GM23338 (cell line): ENCODE data around the gene CTNND2. TPM values are rescaled to one million over a fixed set of nuclear protein-coding genes. Genes with fewer than 3 reads are reported as not detected.

ENCODE experiments used
- ATAC-seq: fragments of 200-7000 bp; cut with Tn5 transposase; 3 replicates; pipeline ENCODE4 v1.9.1; 2020
- DNase-seq: peaks from one replicate; pipeline ENCODE4 v3.0.0-alpha.2; 2015; ENCODE audit warnings: low spot score
- H2AFZ ChIP-seq: fragments of 200-600 bp; sonication (generic); 2 replicates; pipeline ENCODE4 v1.8.0; 2016; ENCODE audit warnings: antibody characterized with exemption, mild to moderate bottlenecking, moderate library complexity
- H3F3A ChIP-seq: fragments of 200-600 bp; sonication (generic); replicated peaks from 2 replicates; pipeline ENCODE4 v1.8.0; 2017; ENCODE audit warnings: antibody characterized with exemption, mixed run types, low read depth
- H3K27ac ChIP-seq: fragments of 200-600 bp; sonication (generic); 2 replicates; pipeline ENCODE4 v1.6.1; 2016; ENCODE audit warnings: low read depth
- H3K27me3 ChIP-seq: fragments of 200-600 bp; sonication (generic); 2 replicates; pipeline ENCODE4 v1.8.0; 2016; ENCODE audit warnings: mild to moderate bottlenecking, mixed run types, moderate library complexity; ENCODE audit not compliant: insufficient read depth
- H3K36me3 ChIP-seq: fragments of 200-600 bp; sonication (generic); 2 replicates; pipeline ENCODE4 v1.8.0; 2016; ENCODE audit warnings: mild to moderate bottlenecking; ENCODE audit not compliant: insufficient read depth
- H3K4me1 ChIP-seq: fragments of 200-600 bp; sonication (generic); 2 replicates; pipeline ENCODE4 v1.8.0; 2016; ENCODE audit warnings: mild to moderate bottlenecking, moderate library complexity; ENCODE audit not compliant: insufficient read depth
- H3K4me2 ChIP-seq: fragments of 200-600 bp; sonication (generic); 2 replicates; pipeline ENCODE4 v1.7.1; 2017; ENCODE audit warnings: mixed run types
- H3K4me3 ChIP-seq: fragments of 200-600 bp; sonication (generic); 2 replicates; pipeline ENCODE4 v1.6.1; 2016; ENCODE audit warnings: mixed run types
- H3K79me2 ChIP-seq: fragments of 200-600 bp; sonication (generic); replicated peaks from 2 replicates; pipeline ENCODE4 v1.8.0; 2017; ENCODE audit warnings: mild to moderate bottlenecking; ENCODE audit not compliant: insufficient read depth
- H3K9me2 ChIP-seq: fragments of 200-600 bp; sonication (generic); 2 replicates; pipeline ENCODE4 v1.8.0; 2017; ENCODE audit not compliant: insufficient read depth
- H4K20me1 ChIP-seq: fragments of 200-600 bp; sonication (generic); replicated peaks from 2 replicates; pipeline ENCODE4 v1.8.0; 2017; ENCODE audit warnings: mild to moderate bottlenecking; ENCODE audit not compliant: insufficient read depth
- H3K27ac Mint-ChIP-seq: 2 replicates; pipeline ENCODE4 v1.8.0; 2020; ENCODE audit warnings: inconsistent platforms, mild to moderate bottlenecking, moderate library complexity, mixed read lengths
- H3K27me3 Mint-ChIP-seq: 3 replicates; pipeline ENCODE4 v1.8.0; 2022; ENCODE audit warnings: low read depth, mild to moderate bottlenecking, moderate library complexity, mixed read lengths, inconsistent platforms; ENCODE audit not compliant: insufficient read depth, poor library complexity
- H3K36me3 Mint-ChIP-seq: 3 replicates; pipeline ENCODE4 v1.8.0; 2021; ENCODE audit warnings: low read depth, mild to moderate bottlenecking, inconsistent platforms, moderate library complexity, mixed read lengths
- H3K4me1 Mint-ChIP-seq: 3 replicates; pipeline ENCODE4 v1.8.0; 2020; ENCODE audit warnings: mild to moderate bottlenecking, inconsistent platforms, mixed read lengths
- H3K4me3 Mint-ChIP-seq: 3 replicates; pipeline ENCODE4 v1.8.0; 2021; ENCODE audit warnings: moderate library complexity, mild to moderate bottlenecking, inconsistent platforms, mixed read lengths
- H3K9me3 Mint-ChIP-seq: 3 replicates; pipeline ENCODE4 v1.8.0; 2020; ENCODE audit warnings: moderate library complexity, mild to moderate bottlenecking, inconsistent platforms, mixed read lengths
- CREB1 ChIP-seq: fragments of 250-450 bp; sonication (Bioruptor Pico); IDR thresholded peaks from 2 replicates; pipeline ENCODE4 v1.5.0; 2020; ENCODE audit warnings: low read depth, mild to moderate bottlenecking, moderate library complexity
- EZH2 ChIP-seq: fragments of 200-600 bp; sonication (generic); IDR thresholded peaks from one replicate; pipeline ENCODE4 v1.8.0; 2017; ENCODE audit warnings: antibody characterized with exemption, mild to moderate bottlenecking, low read depth; ENCODE audit not compliant: unreplicated experiment
- EZH2phosphoT487 ChIP-seq: fragments of 200-600 bp; sonication (generic); IDR thresholded peaks from one replicate; pipeline ENCODE4 v1.8.1; 2018; ENCODE audit warnings: antibody characterized with exemption; ENCODE audit not compliant: unreplicated experiment
- JUNB ChIP-seq: IDR thresholded peaks from one replicate; pipeline ENCODE4 v1.6.1; 2016; ENCODE audit warnings: antibody characterized with exemption; ENCODE audit not compliant: unreplicated experiment
- POLR2AphosphoS5 ChIP-seq: IDR thresholded peaks from 2 replicates; pipeline ENCODE4 v1.6.1; 2016; ENCODE audit warnings: antibody characterized with exemption, low read depth
- STAT1 ChIP-seq: IDR thresholded peaks from one replicate; pipeline ENCODE4 v1.6.1; 2016; ENCODE audit warnings: antibody characterized with exemption; ENCODE audit not compliant: unreplicated experiment
- ZNF114 ChIP-seq: fragments of 250-450 bp; sonication (Bioruptor Pico); IDR thresholded peaks from 2 replicates; pipeline ENCODE4 v1.5.0; 2020; ENCODE audit warnings: mild to moderate bottlenecking, moderate library complexity
- polyA plus RNA-seq: library from polyadenylated mRNA; unstranded; fragments of >200 nt; fragmentation: Nextera tagmentation; extraction: Ambion mirVana; gene quantifications from 2 replicates; pipeline ENCODE4 v1.2.1, GENCODE V29; 2016
- total RNA-seq: library from RNA; depleted of rRNA; stranded (reverse); fragments of >200 nt; shearing (Covaris generic); gene quantifications from 2 replicates; pipeline ENCODE4 v1.2.3, GENCODE V29; 2014
- TF ChIP-seq, protein P1 (sequence below): IDR thresholded peaks from 2 replicates; pipeline ENCODE4 v1.6.1; 2016; ENCODE audit warnings: antibody characterized with exemption
- TF ChIP-seq, protein P2 (sequence below): fragments of 250-450 bp; sonication (Bioruptor Pico); IDR thresholded peaks from 2 replicates; pipeline ENCODE4 v1.5.0; 2020; ENCODE audit warnings: mild to moderate bottlenecking, moderate library complexity

Gene CTNND2
- total and polyA plus RNA-seq, 2 experiments from 2014 or later: 5.1 to 7.0 TPM

DNA sequence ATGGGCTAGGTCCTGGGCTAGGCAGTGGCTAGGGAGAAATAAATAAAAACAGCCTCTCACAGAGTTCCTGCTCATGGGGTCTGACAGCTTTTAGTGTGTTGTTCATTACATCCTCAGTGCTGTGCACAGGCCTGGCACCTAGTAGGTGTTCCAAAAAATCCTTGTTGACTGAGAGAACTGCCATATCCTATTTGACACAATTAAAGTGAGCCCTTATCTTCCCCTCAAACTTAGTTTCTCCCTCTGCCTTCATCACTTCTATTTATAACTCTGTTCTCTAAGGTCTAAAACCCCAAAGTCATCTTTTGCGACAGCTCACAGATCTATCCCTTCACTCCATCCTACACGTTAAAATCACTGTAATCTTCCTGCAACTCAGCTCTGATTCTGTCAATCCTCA is 594.1 kb downstream of the CTNND2 start:
- no peaks in the 10 kb centered on the region for H3K4me1 ChIP-seq
- H3K9me3 Mint-ChIP-seq: no peaks in the 10 kb centered on the region
- H3K27me3 Mint-ChIP-seq: no peaks in the 10 kb centered on the region

DNA sequence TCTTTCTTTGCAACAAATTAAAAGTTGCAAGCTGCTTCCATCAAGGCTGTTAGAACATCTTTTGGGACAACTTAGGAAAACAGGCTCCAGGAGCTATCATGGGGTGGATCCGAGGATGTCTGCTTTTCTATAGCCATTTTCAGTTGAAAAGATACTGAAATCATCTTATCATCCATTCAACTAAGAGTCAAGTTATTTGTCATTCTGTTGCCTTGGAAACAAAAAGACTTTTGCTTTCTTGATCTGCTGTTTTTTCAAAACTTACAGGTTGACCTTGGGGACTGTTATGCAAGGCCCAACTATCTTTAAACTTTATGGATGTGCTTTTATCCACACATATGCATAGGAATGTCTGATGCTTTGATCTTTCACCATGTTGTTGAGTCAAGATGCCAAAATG is 597.9 kb downstream of the CTNND2 start:
- Histone ChIP-seq H3K4me2 (no peak overlapping the region), H3K79me2 (no peaks in the 10 kb centered on the region), H3K27ac (no peak overlapping the region), H3F3A (no peaks in the 10 kb centered on the region), H4K20me1 (no peaks in the 10 kb centered on the region), H3K4me1 (no peaks in the 10 kb centered on the region), H3K9me2 (0 out of 2 replicates have a peak, but pooled peaks cover 4% of the 10 kb centered on the region), H3K27me3 (no peaks in the 10 kb centered on the region), H3K4me3 (no peak overlapping the region), H2AFZ (no peak overlapping the region), H3K36me3 (no peaks in the 10 kb centered on the region)
- TF ChIP-seq ZNF114: no peak
- TF ChIP-seq POLR2AphosphoS5: no peak
- no peak for TF ChIP-seq STAT1
- TF ChIP-seq CREB1 (CRISPR knock-in tag): no peak
- no peak for DNase-seq
- Mint-ChIP-seq H3K9me3 (no peaks in the 10 kb centered on the region), H3K27me3 (no peaks in the 10 kb centered on the region), H3K36me3 (no peaks in the 10 kb centered on the region), H3K4me1 (peaks cover 7% of the 10 kb centered on the region), H3K27ac (no peak overlapping the region), H3K4me3 (no peak overlapping the region)
- ATAC-seq: no peak

More for the DNA sequence above, 594.1 kb downstream of the CTNND2 start:
- TF ChIP-seq CREB1 (CRISPR knock-in tag): no peak
- TF ChIP-seq POLR2AphosphoS5: no peak
- TF ChIP-seq EZH2phosphoT487: no peak
- TF ChIP-seq EZH2: no peak
- TF ChIP-seq JUNB: no peak
- TF ChIP-seq, protein P1, sequence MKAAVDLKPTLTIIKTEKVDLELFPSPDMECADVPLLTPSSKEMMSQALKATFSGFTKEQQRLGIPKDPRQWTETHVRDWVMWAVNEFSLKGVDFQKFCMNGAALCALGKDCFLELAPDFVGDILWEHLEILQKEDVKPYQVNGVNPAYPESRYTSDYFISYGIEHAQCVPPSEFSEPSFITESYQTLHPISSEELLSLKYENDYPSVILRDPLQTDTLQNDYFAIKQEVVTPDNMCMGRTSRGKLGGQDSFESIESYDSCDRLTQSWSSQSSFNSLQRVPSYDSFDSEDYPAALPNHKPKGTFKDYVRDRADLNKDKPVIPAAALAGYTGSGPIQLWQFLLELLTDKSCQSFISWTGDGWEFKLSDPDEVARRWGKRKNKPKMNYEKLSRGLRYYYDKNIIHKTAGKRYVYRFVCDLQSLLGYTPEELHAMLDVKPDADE: no peak
- DNase-seq (no peak), ATAC-seq (no peak)
- H3K4me3 ChIP-seq: no peak overlapping the region
- no peaks in the 10 kb centered on the region for H3K36me3 ChIP-seq
- no peak overlapping the region for H3K27ac Mint-ChIP-seq
- H4K20me1 ChIP-seq: no peaks in the 10 kb centered on the region
- H3K27ac ChIP-seq: no peak overlapping the region
- no peaks in the 10 kb centered on the region for H3K9me2 ChIP-seq
- no peaks in the 10 kb centered on the region for H3K79me2 ChIP-seq
- no peak overlapping the region for H3K4me3 Mint-ChIP-seq
- H3K36me3 Mint-ChIP-seq: no peaks in the 10 kb centered on the region
- H3K27me3 ChIP-seq: no peaks in the 10 kb centered on the region
- no peak overlapping the region for H2AFZ ChIP-seq
- H3F3A ChIP-seq: no peaks in the 10 kb centered on the region
- H3K4me1 Mint-ChIP-seq: peaks cover 7% of the 10 kb centered on the region
- no peak overlapping the region for H3K4me2 ChIP-seq

DNA sequence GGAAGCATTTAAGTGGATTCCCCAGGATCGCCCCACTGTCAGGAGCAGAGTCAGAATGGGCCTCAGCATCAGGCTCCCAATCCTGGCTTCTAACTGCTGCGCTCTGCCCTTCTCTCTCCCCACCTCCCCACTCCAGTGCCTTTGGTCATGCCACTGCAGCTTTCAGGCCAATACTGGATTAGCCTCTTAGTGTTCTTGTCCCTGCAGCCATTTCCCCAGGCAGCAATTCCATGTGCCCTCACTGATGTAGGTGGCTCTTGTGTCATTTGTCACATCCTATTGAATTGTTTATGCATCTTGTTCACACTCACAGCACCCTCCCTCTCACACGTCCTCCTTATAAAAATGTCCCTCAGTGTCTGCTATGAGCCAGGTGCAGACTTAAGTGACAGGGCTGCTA is 599.0 kb downstream of the CTNND2 start:
- no peaks in the 10 kb centered on the region for H3F3A ChIP-seq
- ATAC-seq (no peak; the same call in 2 of the 3 replicates), DNase-seq (no peak)
- no peaks in the 10 kb centered on the region for H3K36me3 ChIP-seq
- Mint-ChIP-seq H3K27me3 (no peaks in the 10 kb centered on the region), H3K4me1 (peaks cover 7% of the 10 kb centered on the region), H3K27ac (no peak overlapping the region), H3K36me3 (no peaks in the 10 kb centered on the region), H3K9me3 (no peaks in the 10 kb centered on the region), H3K4me3 (no peak overlapping the region)
- no peaks in the 10 kb centered on the region for H3K79me2 ChIP-seq
- no peak overlapping the region for H3K27ac ChIP-seq
- no peak overlapping the region for H3K4me3 ChIP-seq
- no peaks in the 10 kb centered on the region for H3K27me3 ChIP-seq
- 0 out of 2 replicates have a peak, but pooled peaks cover 4% of the 10 kb centered on the region for H3K9me2 ChIP-seq
- no peak overlapping the region for H2AFZ ChIP-seq
- H4K20me1 ChIP-seq: no peaks in the 10 kb centered on the region
- no peaks in the 10 kb centered on the region for H3K4me1 ChIP-seq
- no peak overlapping the region for H3K4me2 ChIP-seq
- TF ChIP-seq, protein P1: no peak
- TF ChIP-seq ZNF114: no peak
- TF ChIP-seq, protein P2, sequence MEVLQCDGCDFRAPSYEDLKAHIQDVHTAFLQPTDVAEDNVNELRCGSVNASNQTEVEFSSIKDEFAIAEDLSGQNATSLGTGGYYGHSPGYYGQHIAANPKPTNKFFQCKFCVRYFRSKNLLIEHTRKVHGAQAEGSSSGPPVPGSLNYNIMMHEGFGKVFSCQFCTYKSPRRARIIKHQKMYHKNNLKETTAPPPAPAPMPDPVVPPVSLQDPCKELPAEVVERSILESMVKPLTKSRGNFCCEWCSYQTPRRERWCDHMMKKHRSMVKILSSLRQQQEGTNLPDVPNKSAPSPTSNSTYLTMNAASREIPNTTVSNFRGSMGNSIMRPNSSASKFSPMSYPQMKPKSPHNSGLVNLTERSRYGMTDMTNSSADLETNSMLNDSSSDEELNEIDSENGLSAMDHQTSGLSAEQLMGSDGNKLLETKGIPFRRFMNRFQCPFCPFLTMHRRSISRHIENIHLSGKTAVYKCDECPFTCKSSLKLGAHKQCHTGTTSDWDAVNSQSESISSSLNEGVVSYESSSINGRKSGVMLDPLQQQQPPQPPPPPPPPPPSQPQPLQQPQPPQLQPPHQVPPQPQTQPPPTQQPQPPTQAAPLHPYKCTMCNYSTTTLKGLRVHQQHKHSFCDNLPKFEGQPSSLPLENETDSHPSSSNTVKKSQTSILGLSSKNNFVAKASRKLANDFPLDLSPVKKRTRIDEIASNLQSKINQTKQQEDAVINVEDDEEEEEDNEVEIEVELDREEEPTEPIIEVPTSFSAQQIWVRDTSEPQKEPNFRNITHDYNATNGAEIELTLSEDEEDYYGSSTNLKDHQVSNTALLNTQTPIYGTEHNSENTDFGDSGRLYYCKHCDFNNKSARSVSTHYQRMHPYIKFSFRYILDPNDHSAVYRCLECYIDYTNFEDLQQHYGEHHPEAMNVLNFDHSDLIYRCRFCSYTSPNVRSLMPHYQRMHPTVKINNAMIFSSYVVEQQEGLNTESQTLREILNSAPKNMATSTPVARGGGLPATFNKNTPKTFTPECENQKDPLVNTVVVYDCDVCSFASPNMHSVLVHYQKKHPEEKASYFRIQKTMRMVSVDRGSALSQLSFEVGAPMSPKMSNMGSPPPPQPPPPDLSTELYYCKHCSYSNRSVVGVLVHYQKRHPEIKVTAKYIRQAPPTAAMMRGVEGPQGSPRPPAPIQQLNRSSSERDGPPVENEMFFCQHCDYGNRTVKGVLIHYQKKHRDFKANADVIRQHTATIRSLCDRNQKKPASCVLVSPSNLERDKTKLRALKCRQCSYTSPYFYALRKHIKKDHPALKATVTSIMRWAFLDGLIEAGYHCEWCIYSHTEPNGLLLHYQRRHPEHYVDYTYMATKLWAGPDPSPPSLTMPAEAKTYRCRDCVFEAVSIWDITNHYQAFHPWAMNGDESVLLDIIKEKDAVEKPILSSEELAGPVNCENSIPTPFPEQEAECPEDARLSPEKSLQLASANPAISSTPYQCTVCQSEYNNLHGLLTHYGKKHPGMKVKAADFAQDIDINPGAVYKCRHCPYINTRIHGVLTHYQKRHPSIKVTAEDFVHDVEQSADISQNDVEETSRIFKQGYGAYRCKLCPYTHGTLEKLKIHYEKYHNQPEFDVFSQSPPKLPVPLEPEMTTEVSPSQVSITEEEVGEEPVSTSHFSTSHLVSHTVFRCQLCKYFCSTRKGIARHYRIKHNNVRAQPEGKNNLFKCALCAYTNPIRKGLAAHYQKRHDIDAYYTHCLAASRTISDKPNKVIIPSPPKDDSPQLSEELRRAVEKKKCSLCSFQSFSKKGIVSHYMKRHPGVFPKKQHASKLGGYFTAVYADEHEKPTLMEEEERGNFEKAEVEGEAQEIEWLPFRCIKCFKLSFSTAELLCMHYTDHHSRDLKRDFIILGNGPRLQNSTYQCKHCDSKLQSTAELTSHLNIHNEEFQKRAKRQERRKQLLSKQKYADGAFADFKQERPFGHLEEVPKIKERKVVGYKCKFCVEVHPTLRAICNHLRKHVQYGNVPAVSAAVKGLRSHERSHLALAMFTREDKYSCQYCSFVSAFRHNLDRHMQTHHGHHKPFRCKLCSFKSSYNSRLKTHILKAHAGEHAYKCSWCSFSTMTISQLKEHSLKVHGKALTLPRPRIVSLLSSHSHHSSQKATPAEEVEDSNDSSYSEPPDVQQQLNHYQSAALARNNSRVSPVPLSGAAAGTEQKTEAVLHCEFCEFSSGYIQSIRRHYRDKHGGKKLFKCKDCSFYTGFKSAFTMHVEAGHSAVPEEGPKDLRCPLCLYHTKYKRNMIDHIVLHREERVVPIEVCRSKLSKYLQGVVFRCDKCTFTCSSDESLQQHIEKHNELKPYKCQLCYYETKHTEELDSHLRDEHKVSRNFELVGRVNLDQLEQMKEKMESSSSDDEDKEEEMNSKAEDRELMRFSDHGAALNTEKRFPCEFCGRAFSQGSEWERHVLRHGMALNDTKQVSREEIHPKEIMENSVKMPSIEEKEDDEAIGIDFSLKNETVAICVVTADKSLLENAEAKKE (CRISPR knock-in tag): no peak
- no peak for TF ChIP-seq EZH2phosphoT487
